Chondrocyte (in vitro differentiated cells): ENCODE data around the gene CDH15. TPM values are rescaled to one million over a fixed set of nuclear protein-coding genes. Genes with fewer than 3 reads are reported as not detected.

Experiments
- DNase-seq: peaks from one replicate; pipeline ENCODE4 v3.0.0; 2021; ENCODE audit warnings: mixed read lengths, low spot score
- H3K27ac Mint-ChIP-seq: one replicate; pipeline ENCODE4 v1.8.0; 2021; ENCODE audit warnings: mild to moderate bottlenecking, moderate library complexity, mixed read lengths; ENCODE audit not compliant: unreplicated experiment
- H3K27me3 Mint-ChIP-seq: 2 replicates; pipeline ENCODE4 v1.8.0; 2021; ENCODE audit warnings: low read depth, mixed read lengths
- H3K36me3 Mint-ChIP-seq: 2 replicates; pipeline ENCODE4 v1.8.0; 2021; ENCODE audit warnings: low read depth, mixed read lengths
- H3K4me1 Mint-ChIP-seq: 2 replicates; pipeline ENCODE4 v1.8.0; 2021; ENCODE audit warnings: low read depth, mild to moderate bottlenecking, mixed read lengths
- H3K4me3 Mint-ChIP-seq: one replicate; pipeline ENCODE4 v1.8.0; 2021; ENCODE audit warnings: mild to moderate bottlenecking, moderate library complexity, mixed read lengths; ENCODE audit not compliant: unreplicated experiment
- H3K9me3 Mint-ChIP-seq: 2 replicates; pipeline ENCODE4 v1.8.0; 2021; ENCODE audit warnings: low read depth, mixed read lengths
- CTCF ChIP-seq: fragments of 200-600 bp; sonication (generic); IDR thresholded peaks from 2 replicates; pipeline ENCODE4 v1.5.0; 2021; ENCODE audit warnings: antibody characterized with exemption, mild to moderate bottlenecking, moderate library complexity
- total RNA-seq: library from RNA; stranded (reverse); gene quantifications from 3 replicates; pipeline ENCODE4 v1.2.1, GENCODE V29; 2021

CDH15 gene
- total RNA-seq, 1 donor from 2014 or later: 0.20 TPM

GRCh38 chr16:89159066-89159849 is 12.3 kb upstream of the CDH15 start:
- no peaks in the 10 kb centered on the region for H3K36me3 Mint-ChIP-seq
- peaks cover 19% of the 10 kb centered on the region for H3K4me1 Mint-ChIP-seq
- DNase-seq: no peak
- H3K9me3 Mint-ChIP-seq: no peaks in the 10 kb centered on the region
- TF ChIP-seq CTCF: no peak
- H3K27me3 Mint-ChIP-seq: peaks cover 8% of the 10 kb centered on the region
- no peak overlapping the region for H3K4me3 Mint-ChIP-seq
- H3K27ac Mint-ChIP-seq: peak overlapping the region; percentile 15

GRCh38 chr16:89159850-89160354 is 11.6 kb upstream of the CDH15 start:
- H3K4me1 Mint-ChIP-seq: peaks cover 13% of the 10 kb centered on the region

GRCh38 chr16:89160977-89161701 is 10.4 kb upstream of the CDH15 start:
- Mint-ChIP-seq H3K4me3 (no peak overlapping the region), H3K36me3 (no peaks in the 10 kb centered on the region), H3K9me3 (no peaks in the 10 kb centered on the region), H3K27ac (no peak overlapping the region), H3K27me3 (peaks cover 12% of the 10 kb centered on the region), H3K4me1 (peaks cover under 1% of the 10 kb centered on the region)
- TF ChIP-seq CTCF: no peak
- no peak for DNase-seq

More at GRCh38 chr16:89159850-89160354, 11.6 kb upstream of the CDH15 start:
- no peak for DNase-seq
- H3K36me3 Mint-ChIP-seq: no peaks in the 10 kb centered on the region
- H3K4me3 Mint-ChIP-seq: no peak overlapping the region
- H3K27ac Mint-ChIP-seq: peak overlapping the region; percentile 15
- no peak for TF ChIP-seq CTCF
- H3K9me3 Mint-ChIP-seq: no peaks in the 10 kb centered on the region
- peaks cover 10% of the 10 kb centered on the region for H3K27me3 Mint-ChIP-seq

GRCh38 chr16:89161763-89162713 is 9.5 kb upstream of the CDH15 start:
- Mint-ChIP-seq H3K36me3 (no peaks in the 10 kb centered on the region), H3K27me3 (peaks cover 18% of the 10 kb centered on the region), H3K27ac (no peak overlapping the region), H3K9me3 (no peaks in the 10 kb centered on the region), H3K4me1 (no peaks in the 10 kb centered on the region), H3K4me3 (no peak overlapping the region)
- TF ChIP-seq CTCF: no peak
- no peak for DNase-seq
